ENCODE measurements around the gene PATJ.

The PATJ gene

GRCh38 chr1:62090016-62090415 lies 347.7 kb downstream of the PATJ start:
- DNase-seq (ENCODE audit: low read depth in 2 of 2, low spot score in 1 of 2) = no peak

GRCh38 chr1:62092110-62092509 lies 349.8 kb downstream of the PATJ start:
- no peak for DNase-seq (ENCODE audit: low read depth in 2 of 2, low spot score in 1 of 2)

- no peak for DNase-seq (ENCODE audit: low read depth in 2 of 2, low spot score in 1 of 2)
These were observed 351.0 kb downstream of the PATJ start for GRCh38 chr1:62093261-62093660.

- no peak for DNase-seq (ENCODE audit: low read depth in 2 of 2, low spot score in 1 of 2)
These were observed 355.2 kb downstream of the PATJ start for GRCh38 chr1:62097464-62097863.

- DNase-seq (ENCODE audit: low read depth in 2 of 2, low spot score in 1 of 2) = no peak
These were observed 358.2 kb downstream of the PATJ start for GRCh38 chr1:62100442-62100841.

- no peak for DNase-seq (ENCODE audit: low read depth in 2 of 2, low spot score in 1 of 2)
These were observed 361.6 kb downstream of the PATJ start for GRCh38 chr1:62103846-62104245.

GRCh38 chr1:62107923-62108322 lies 365.6 kb downstream of the PATJ start:
- DNase-seq (ENCODE audit: low read depth in 2 of 2, low spot score in 1 of 2) = no peak

GRCh38 chr1:62109124-62109523 lies 366.8 kb downstream of the PATJ start:
- no peak for DNase-seq (ENCODE audit: low read depth in 2 of 2, low spot score in 1 of 2)

GRCh38 chr1:62110198-62110817 lies 368.0 kb downstream of the PATJ start:
- DNase-seq (ENCODE audit: low read depth in 2 of 2, low spot score in 1 of 2) = no peak

- DNase-seq (ENCODE audit: low read depth in 2 of 2, low spot score in 1 of 2) = no peak
These were observed 368.8 kb downstream of the PATJ start for GRCh38 chr1:62111084-62111483.

GRCh38 chr1:62113507-62113906 lies 371.2 kb downstream of the PATJ start:
- DNase-seq (ENCODE audit: low read depth in 2 of 2, low spot score in 1 of 2) = no peak

- DNase-seq (ENCODE audit: low read depth in 2 of 2, low spot score in 1 of 2) = no peak
These were observed 374.9 kb downstream of the PATJ start for GRCh38 chr1:62117018-62117750.

GRCh38 chr1:62126579-62127290 lies 384.5 kb downstream of the PATJ start:
- DNase-seq (ENCODE audit: low read depth in 2 of 2, low spot score in 1 of 2) = no peak

GRCh38 chr1:62128745-62129144 lies 386.5 kb downstream of the PATJ start:
- DNase-seq (ENCODE audit: low read depth in 2 of 2, low spot score in 1 of 2) = no peak

GRCh38 chr1:62131093-62131725 lies 388.9 kb downstream of the PATJ start:
- DNase-seq (ENCODE audit: low read depth in 2 of 2, low spot score in 1 of 2) = no peak

- DNase-seq (ENCODE audit: low read depth in 2 of 2, low spot score in 1 of 2) = no peak
These were observed 395.7 kb downstream of the PATJ start for GRCh38 chr1:62138029-62138428.

- no peak for DNase-seq (ENCODE audit: low read depth in 2 of 2, low spot score in 1 of 2)
These were observed 397.1 kb downstream of the PATJ start for GRCh38 chr1:62139410-62139809.

- DNase-seq (ENCODE audit: low read depth in 2 of 2, low spot score in 1 of 2) = no peak
These were observed 398.4 kb downstream of the PATJ start for GRCh38 chr1:62140666-62141065.

GRCh38 chr1:62142496-62142895 lies 400.2 kb downstream of the PATJ start:
- no peak for DNase-seq (ENCODE audit: low read depth in 2 of 2, low spot score in 1 of 2)

- DNase-seq (ENCODE audit: low read depth in 2 of 2, low spot score in 1 of 2) = no peak
These were observed 402.1 kb downstream of the PATJ start for GRCh38 chr1:62144238-62144831.

GRCh38 chr1:62159940-62160348 lies 417.7 kb downstream of the PATJ start:
- DNase-seq (ENCODE audit: low read depth in 2 of 2, low spot score in 1 of 2) = no peak
